Subcutaneous abdominal adipose tissue (tissue), 5 donors: ENCODE data around the gene KPNB1.

Experiments
- H3K27ac ChIP-seq: one replicate; pipeline ENCODE4 v1.7.0; 2013; ENCODE audit warnings: low read depth, mild to moderate bottlenecking, inconsistent platforms, low read length, moderate library complexity
- H3K27me3 ChIP-seq, 5 donors: one replicate each; pipeline ENCODE4 v1.7.0; 2013; ENCODE audit warnings: low read length in 5 of 5, inconsistent platforms in 1 of 5; ENCODE audit not compliant: control insufficient read depth in 5 of 5, insufficient read depth in 4 of 5
- H3K36me3 ChIP-seq, 5 donors: one replicate each; pipeline ENCODE4 v1.7.0; 2013; ENCODE audit warnings: low read length in 5 of 5; ENCODE audit not compliant: control insufficient read depth in 5 of 5, insufficient read depth in 5 of 5
- H3K4me1 ChIP-seq, 5 donors: one replicate each; pipeline ENCODE4 v1.7.0; 2013; ENCODE audit warnings: low read length in 5 of 5, mild to moderate bottlenecking in 3 of 5, moderate library complexity in 1 of 5; ENCODE audit not compliant: control insufficient read depth in 5 of 5, insufficient read depth in 5 of 5
- H3K4me3 ChIP-seq, 5 donors: one replicate each; pipeline ENCODE4 v1.7.0; 2013; ENCODE audit warnings: low read length in 5 of 5, low read depth in 1 of 5
- H3K9ac ChIP-seq, 5 donors: one replicate each; pipeline ENCODE4 v1.7.0; 2013; ENCODE audit warnings: low read length in 5 of 5, mild to moderate bottlenecking in 4 of 5, moderate library complexity in 3 of 5
- H3K9me3 ChIP-seq, 5 donors: one replicate each; pipeline ENCODE4 v1.7.0; 2013; ENCODE audit warnings: low read length in 5 of 5; ENCODE audit not compliant: control insufficient read depth in 5 of 5
- donor health status: healthy.
- donor health status: healthy.
- donor health status: healthy.
- donor health status: healthy.
- donor health status: healthy.

Gene KPNB1

GRCh38 chr17:47685556-47686275 lies 36.0 kb downstream of the KPNB1 start:
- peaks cover 5 to 36% (median 20%) of the 10 kb centered on the region in 5 donors for H3K36me3 ChIP-seq
- peak overlapping the region in 2 of 5 donors; percentile 9 to 60 for H3K9ac ChIP-seq
- H3K27ac ChIP-seq = peak overlapping the region; percentile 65

DNA sequence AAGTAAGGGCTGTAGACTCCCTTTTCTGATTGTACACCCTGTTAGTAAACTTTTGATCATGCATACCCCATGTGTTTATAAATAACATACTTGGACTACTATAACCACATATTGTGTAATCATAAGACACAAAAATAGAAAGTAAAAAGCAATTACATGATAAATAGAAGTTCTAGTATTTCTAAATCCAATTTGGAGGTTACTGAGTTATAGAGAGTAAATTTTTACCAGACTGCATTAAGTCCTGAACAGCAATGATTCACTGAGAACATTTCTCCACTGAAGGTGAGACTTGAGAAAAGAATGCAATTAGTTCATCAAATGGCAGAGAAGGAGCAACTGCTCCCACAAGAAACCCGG lies 36.5 kb downstream of the KPNB1 start:
- no peaks in the 10 kb centered on the region for H3K27me3 ChIP-seq
- peak overlapping the region in 2 of 5 donors; percentile 9 to 60 for H3K9ac ChIP-seq
- H3K4me3 ChIP-seq = no peak overlapping the region
- peak overlapping the region; percentile 65 for H3K27ac ChIP-seq
- H3K9me3 ChIP-seq = no peaks in the 10 kb centered on the region
- H3K36me3 ChIP-seq = peaks cover 4 to 33% (median 16%) of the 10 kb centered on the region in 5 donors
- H3K4me1 ChIP-seq = peaks cover 0 to 32% (median 17%) of the 10 kb centered on the region in 5 donors

More at GRCh38 chr17:47685556-47686275, 36.0 kb downstream of the KPNB1 start:
- Histone ChIP-seq H3K4me1 (peaks cover 0 to 32% (median 17%) of the 10 kb centered on the region in 5 donors), H3K9me3 (no peaks in the 10 kb centered on the region), H3K27me3 (no peaks in the 10 kb centered on the region), H3K4me3 (no peak overlapping the region)

DNA sequence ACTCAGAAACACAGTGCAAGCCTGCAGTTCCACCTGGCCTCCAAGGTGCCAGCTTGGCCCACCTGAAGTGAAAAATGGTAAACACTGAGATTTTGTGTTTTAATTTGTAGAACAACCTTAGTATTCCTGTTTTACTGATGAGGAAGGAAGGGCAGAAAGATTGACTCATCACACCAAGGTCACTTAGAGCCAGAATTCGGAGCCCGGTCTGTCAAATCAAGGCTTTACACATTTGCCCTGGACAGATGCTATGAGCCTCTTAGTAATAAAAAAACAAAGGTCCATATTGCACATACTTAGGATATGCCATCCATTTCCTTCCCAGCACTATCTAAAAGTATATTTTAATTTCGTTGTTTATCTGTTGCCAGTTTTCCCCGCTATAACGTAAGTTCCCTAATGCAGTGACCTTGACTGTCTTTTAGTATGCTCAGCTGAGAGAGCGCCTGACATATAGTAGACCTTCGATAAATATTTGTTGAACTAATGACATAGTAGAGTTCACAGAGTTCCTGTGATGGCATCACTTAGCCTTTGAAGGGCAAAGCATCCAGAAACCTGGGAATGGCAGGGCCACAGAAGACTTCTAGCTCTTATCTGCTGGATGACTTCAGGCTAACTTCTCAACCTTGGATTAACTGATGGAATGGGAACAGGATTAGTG lies 37.1 kb downstream of the KPNB1 start:
- peaks cover 0 to 32% (median 17%) of the 10 kb centered on the region in 5 donors for H3K4me1 ChIP-seq
- H3K9ac ChIP-seq = no peak overlapping the region
- H3K27me3 ChIP-seq = no peaks in the 10 kb centered on the region
- no peak overlapping the region for H3K4me3 ChIP-seq
- H3K9me3 ChIP-seq = no peaks in the 10 kb centered on the region
- H3K36me3 ChIP-seq = peaks cover 4 to 31% (median 12%) of the 10 kb centered on the region in 5 donors
- peak overlapping the region; percentile 65 for H3K27ac ChIP-seq

GRCh38 chr17:47687328-47687690 lies 37.6 kb downstream of the KPNB1 start:
- H3K27me3 ChIP-seq = no peaks in the 10 kb centered on the region
- H3K36me3 ChIP-seq = peaks cover 0 to 25% (median 7%) of the 10 kb centered on the region in 5 donors
- peak overlapping the region; percentile 65 for H3K27ac ChIP-seq
- no peaks in the 10 kb centered on the region for H3K9me3 ChIP-seq
- H3K4me1 ChIP-seq = peaks cover 0 to 32% (median 17%) of the 10 kb centered on the region in 5 donors
- H3K4me3 ChIP-seq = no peak overlapping the region
- H3K9ac ChIP-seq = no peak overlapping the region

DNA sequence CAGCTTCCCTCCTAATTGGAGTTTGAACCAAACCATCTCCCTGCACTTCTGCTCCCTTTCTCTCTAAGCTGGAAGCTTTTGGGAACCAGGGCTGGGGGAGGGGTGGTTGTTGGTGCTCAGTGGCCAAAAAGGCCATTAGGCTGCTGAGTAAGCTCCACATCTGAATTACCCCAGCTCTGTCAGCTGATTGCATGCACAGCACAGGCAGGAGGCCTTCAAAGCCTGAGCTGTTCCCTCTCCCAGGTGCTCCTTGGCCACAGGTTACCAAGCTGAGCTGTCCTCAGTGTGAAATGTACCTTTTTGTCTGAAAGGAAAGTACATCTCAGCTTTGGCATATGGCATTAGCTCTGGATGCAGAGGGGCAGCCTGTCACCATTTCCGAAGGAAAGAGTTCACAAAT lies 38.0 kb downstream of the KPNB1 start:
- Histone ChIP-seq H3K27ac (peak overlapping the region; percentile 65), H3K4me3 (no peak overlapping the region), H3K9me3 (no peaks in the 10 kb centered on the region), H3K9ac (no peak overlapping the region), H3K36me3 (peaks cover 0 to 21% (median 3%) of the 10 kb centered on the region in 5 donors), H3K27me3 (no peaks in the 10 kb centered on the region), H3K4me1 (peaks cover 0 to 32% (median 21%) of the 10 kb centered on the region in 5 donors)

- Histone ChIP-seq H3K27ac (no peak overlapping the region), H3K36me3 (peaks cover 0 to 12% (median 0%) of the 10 kb centered on the region in 5 donors), H3K4me3 (no peak overlapping the region), H3K9me3 (no peaks in the 10 kb centered on the region), H3K4me1 (peaks cover 5 to 40% (median 34%) of the 10 kb centered on the region in 5 donors), H3K27me3 (no peaks in the 10 kb centered on the region), H3K9ac (no peak overlapping the region)
These were observed 40.4 kb downstream of the KPNB1 start for GRCh38 chr17:47690121-47690520.

GRCh38 chr17:47692137-47692894 lies 42.6 kb downstream of the KPNB1 start:
- no peaks in the 10 kb centered on the region for H3K27me3 ChIP-seq
- H3K9me3 ChIP-seq = no peaks in the 10 kb centered on the region
- H3K27ac ChIP-seq = no peak overlapping the region
- no peak overlapping the region for H3K9ac ChIP-seq
- H3K4me3 ChIP-seq = no peak overlapping the region
- H3K4me1 ChIP-seq = peaks cover 5 to 48% (median 38%) of the 10 kb centered on the region in 5 donors
- H3K36me3 ChIP-seq = peaks cover 0 to 13% (median 8%) of the 10 kb centered on the region in 5 donors

GRCh38 chr17:47692895-47693730 lies 43.4 kb downstream of the KPNB1 start:
- H3K9ac ChIP-seq = peak overlapping the region in 4 of 5 donors; percentile 35 to 56 (median 50)
- no peaks in the 10 kb centered on the region for H3K9me3 ChIP-seq
- no peaks in the 10 kb centered on the region for H3K27me3 ChIP-seq
- H3K27ac ChIP-seq = no peak overlapping the region
- H3K36me3 ChIP-seq = peaks cover 0 to 15% (median 10%) of the 10 kb centered on the region in 5 donors
- peaks cover 5 to 46% (median 31%) of the 10 kb centered on the region in 5 donors for H3K4me1 ChIP-seq
- peak overlapping the region; percentile 57 to 79 (median 64) for H3K4me3 ChIP-seq
